Stimulated activated CD8-positive, alpha-beta memory T cell treated with anti-CD3 and anti-CD28 coated beads, Interleukin-15, amount 100 ng/mL, for 1 hour (primary cell): ENCODE measurements around the gene NEK7.
"Not testable (repeated sequence)": the region's sequence is repeated elsewhere in the genome, so short reads cannot be mapped to it uniquely, and the experiment has no call there.

ENCODE experiments used
- DNase-seq: peaks from one replicate; pipeline ENCODE4 v3.0.0-alpha.2; 2020; ENCODE audit warnings: low read depth

Gene NEK7

DNA sequence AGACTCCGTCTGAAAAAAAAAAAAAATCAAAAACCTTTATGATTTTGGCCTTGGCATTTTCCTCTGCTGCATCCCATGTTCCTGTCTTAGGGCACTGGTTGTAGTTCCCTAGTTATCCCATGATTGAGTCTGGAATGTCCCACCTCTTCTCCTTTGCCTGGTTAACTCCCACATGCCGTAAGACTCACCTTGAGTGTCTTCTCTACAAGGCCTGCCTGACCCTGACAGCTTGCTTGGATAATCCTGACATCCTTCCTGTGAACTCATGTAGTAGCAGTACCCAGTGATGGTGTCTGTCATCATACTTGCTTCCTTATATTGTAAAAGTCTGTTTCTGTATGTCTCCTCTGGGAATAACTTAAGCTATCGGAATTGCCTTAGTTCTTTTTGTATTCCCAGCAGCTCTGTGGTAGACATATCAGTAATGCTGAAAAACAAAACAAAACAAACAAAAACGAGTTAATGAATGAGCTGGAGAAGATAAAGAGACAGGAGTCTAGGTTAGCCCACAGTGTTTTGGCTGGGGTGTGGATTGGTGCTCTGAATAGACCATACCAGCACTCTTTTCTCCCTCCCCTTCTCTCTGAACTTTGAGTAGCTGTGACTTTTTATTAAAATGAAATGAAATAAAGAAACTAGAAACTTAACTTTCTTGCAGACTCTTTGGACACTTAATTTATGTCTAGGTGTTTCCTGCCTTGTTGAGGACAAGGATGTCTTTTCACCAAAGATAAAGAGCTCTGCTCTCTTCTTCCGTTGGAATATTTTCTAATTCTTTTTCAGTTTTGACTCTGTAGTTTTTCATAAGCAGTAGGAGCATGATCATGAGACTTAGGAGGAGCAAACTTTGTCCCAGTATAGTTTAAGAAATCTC is 15.1 kb downstream of the NEK7 start:
- DNase-seq: no peak

DNA sequence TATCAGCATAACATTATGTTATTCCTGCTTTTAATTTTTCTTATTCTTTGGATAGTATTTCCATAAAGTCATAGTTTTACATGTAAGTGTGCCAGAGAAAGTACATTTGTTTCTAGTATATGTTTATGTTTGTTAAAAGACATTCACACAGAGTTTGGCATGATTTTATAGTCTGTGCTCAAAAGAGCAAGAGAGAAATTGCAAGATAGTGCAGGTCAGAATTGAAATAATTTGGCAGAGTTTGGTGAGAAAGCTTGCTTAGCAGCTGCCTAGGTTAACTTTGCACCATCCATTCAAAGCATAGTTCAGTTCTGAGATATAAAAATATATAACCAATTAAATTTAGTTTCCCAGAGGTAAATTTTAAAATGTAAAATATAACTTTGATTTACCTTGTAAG is 17.0 kb downstream of the NEK7 start:
- no peak for DNase-seq

DNA sequence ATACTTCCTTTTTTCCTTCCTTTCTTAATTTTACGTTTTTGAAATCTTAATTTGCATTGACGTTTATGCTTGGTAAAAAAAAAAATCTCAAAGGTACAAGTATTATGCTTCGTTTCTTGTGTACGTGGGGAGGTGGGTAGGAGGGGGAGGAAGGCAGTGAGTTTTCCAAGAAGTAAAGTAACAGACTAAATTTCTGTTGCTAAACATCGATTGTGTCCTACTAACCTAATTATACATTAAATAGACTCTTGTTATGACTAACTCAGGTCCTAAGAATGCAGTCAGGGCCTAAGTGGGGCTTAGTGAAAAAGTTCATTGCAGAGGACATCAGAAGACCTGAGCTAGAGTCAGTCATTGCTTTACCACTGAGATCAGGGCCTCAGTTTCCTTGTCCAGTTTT is 17.5 kb downstream of the NEK7 start:
- DNase-seq: no peak

DNA sequence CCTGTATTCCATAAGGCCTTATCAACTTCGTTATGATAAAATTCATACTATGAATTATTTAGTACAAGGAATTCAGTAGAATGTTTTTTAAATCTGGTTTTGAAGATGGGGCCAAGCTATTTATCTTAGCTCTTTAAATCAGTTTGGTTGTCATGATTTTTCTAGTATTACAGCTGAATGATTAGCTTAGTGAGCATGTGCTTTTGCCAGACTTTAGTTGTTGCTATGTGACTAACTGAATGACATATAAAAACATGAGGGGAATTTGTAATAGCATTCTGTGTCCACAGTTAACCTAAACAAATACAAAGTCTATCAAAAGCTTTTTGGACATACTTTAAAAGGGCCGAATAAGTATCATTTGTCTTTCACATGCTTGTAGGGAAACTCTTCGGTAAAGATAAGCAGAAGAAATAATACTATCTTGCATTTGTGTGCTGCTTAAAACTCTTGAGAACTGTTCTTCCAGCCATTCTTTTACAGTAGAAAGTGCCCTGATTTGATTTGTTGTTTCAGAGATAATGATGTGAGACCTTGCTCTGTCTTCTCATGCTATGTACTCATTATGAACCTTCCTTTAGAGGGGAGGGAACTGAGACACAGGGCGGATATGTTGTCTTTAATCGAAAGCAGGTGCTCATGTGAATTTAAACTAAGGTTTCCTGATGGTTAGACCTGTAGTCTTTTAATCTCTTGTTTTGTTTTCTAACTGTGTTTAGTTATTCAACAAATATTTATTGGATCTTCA is 18.8 kb downstream of the NEK7 start:
- no peak for DNase-seq

- DNase-seq: no peak
Measured at GRCh38 chr1:198176179-198176578, 19.4 kb downstream of the NEK7 start.

GRCh38 chr1:198177546-198177945 is 20.7 kb downstream of the NEK7 start:
- no peak for DNase-seq

DNA sequence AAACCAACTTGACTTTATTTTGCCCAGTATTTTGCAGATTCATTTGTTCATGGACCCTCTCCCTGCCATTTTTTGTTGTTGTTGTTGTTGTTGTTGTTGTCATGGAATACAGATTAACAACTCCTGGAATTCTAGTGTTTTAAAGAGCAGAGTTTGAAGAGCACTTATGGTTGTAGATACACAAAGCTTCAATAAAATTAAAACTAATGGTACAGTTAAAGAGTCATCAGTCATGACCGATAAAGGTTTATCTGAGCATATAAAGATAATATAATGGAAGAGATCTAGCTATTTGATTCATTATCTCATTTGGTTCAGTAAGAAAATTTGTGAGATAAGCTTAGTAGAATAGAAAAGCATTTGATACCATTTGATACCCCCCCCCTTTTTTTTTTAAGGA is 21.8 kb downstream of the NEK7 start:
- DNase-seq: no peak

DNA sequence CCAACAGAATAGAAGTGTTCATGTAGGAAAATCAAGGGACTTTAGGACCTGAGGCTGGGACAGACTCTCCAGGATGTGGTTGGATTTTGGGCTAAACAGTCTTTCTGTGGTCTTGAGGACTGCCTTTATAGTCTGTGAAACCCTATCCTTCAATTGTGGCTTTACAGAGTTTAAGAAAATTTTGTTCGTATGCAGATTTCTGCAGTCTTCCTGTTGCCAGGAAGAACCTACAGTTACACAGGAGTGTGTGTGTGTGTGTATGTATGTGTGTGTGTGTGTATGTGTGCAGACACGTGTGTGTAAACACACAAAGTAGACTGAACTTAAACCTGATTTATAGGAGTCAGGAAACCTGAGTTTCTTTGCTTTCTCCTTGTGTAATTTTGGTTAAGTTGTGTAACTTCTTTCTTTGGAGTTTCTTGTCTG is 22.8 kb downstream of the NEK7 start:
- DNase-seq: no peak

DNA sequence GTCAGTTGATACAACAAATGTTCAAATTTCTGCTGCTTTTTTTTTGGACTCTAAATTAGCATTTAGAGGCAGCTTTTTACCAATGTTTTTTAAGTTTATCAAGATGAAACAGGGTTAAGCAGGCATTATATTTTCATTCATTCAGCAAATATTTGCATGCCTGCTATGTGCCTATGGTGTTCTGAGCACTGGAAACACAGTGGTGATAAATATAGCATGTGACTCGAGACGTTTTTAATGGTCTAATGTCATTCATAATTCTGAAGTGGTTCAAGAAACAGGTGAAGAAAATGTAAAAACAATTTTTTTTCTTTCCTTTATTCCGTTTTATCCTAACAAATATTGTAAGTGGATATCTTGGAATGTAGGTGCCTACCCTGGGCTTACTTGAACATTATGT is 26.8 kb downstream of the NEK7 start:
- DNase-seq: no peak

DNA sequence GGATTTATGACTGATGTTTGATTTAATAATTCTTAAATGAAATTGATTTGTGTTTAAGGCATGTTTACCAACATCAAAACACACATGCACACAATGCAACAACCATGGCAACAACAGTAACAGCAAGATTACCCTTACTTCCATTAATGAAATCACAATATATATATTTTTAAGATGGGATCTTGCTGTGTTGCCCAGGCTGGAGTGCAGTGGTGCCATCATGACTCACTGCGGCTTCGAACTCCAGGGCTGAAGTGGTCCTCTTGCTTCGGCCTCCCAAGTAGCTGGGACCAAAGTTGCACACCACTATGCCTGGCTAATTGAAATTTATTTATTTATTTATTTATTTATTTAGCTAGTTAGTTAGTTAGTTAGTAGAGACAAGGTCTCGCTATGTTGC is 27.7 kb downstream of the NEK7 start:
- DNase-seq: no peak

GRCh38 chr1:198185146-198185545 is 28.3 kb downstream of the NEK7 start:
- no peak for DNase-seq

DNA sequence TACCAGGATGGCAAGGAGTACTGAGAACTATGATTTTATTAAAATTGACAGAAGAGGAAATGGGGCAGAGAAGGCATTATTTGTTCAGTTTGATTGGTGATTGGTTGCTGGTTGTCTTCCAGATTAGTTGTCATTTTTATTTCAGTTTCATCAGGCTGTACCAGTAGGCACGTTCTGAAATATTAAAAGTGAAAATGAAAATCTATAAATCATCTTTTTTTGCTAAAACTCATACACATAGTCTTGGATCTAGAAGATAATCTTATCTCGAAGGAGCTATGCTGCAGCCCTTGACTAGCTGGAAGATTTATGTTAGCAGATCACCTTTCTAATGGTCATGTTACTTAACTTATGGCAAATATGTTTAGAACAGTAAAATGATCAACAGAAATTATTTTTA is 29.0 kb downstream of the NEK7 start:
- DNase-seq: no peak

DNA sequence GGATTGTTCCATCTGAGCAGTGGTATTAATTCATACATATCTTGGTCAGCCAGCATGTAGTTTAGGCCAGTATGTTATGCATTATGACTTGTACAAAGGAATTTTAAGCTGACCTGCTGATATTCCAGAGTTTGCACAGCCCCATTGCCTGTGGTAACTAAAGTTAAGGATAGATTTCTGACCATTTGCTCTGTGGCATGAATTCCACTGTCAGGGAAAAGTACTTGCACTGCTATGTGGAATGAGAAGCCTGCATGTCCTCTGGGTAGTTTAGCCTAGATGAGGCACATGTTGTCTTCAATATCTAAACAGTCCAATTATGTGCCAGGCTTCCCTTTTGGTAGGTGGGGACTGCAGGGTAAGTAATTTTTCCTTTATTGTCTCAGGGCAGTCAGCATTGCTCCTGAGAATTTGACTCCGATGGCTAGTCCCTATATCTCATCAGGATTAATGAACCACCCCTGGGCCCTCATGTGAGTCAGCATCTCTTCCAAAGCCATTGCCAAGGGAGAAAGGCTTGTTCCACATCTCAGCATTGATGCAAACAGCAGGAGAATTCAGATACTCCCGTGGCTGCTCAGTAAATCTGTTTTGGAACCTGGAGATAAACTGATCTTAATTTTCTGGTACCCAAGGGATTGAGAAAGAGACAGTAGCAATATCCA is 30.2 kb downstream of the NEK7 start:
- no peak for DNase-seq

DNA sequence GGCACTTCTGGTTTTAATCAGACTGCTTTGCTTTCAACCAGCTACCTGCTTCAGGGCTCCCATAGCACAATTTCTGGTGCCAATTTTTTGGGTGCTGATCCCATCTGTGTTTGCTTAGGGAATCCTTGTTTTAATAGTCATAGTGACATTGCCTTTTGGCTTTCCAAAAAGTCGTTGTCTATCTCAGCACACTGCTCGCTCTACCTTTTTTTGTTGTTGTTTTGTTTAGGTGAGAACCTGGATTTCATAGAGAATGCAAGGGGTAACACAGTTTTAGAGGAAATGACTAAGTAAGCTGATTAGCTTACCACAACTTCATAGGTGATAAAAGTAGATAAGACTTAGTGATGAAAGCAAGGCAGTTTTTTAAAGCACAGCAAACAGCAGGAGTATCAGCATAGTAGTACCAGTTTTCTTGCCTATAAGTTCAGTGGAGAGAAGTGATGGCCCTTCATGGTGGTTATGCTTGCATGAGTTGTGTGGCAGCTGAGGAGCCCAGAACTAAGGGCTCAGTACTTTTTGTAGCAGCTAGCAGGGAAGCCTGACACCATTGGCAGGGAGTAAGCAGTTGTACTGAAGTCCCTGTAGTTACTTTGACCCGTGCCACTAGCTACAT is 31.3 kb downstream of the NEK7 start:
- no peak for DNase-seq

GRCh38 chr1:198191117-198191516 is 34.3 kb downstream of the NEK7 start:
- no peak for DNase-seq

DNA sequence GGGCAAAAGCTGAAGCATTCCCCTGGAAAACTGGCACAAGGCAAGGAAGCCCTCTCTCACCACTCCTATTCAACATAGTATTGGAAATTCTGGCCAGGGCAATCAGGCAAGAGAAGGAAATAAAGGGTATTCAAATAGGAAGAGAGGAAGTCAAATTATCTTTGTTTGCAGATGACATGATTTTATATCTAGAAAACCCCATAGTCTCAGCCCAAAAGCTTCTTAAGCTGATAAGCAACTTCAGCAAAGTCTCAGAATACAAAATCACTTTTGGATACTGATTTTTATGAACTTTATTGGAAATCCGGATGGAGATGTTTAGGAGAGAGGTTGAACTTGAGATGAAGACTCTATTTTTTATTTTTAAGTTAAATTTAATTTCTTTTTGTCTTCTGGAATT is 37.1 kb downstream of the NEK7 start:
- DNase-seq: not testable (repeated sequence)

DNA sequence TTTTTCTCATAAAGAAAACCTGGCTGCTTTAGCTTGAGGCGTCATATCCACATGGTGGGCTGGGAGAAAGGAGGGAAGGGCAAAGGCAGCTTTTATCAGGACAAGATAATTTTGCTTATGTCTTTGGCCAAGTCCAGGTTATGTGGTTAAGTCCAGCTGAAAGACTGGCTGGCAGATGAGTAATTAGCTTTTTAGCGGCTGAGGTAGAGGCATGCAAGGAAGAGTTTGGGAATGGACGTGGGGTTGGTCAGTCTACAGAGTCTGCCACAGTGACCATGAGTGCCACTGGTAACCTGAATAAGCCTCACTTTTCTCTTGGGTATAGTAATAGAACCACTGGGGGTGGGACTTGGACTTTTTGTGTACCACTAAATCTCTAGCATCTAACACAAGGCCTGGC is 39.8 kb downstream of the NEK7 start:
- DNase-seq: no peak

DNA sequence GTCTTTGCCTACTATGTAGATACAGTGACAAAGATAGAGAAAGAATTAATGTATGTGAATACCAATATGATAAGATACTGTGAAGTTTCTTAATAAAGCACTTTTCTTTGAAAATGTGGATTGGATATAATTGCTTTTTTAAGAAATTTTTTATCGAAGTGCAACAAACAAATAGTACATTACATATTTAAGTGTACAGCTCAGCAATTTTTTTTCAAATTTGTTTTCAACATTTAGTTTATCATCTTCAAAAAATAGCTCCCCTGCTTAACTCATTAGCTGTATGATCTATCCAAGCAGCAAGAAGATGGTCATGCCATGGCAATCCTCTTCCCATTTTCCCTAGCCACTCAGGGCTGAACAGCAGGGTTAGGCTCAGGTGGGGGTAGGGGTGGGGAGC is 40.5 kb downstream of the NEK7 start:
- DNase-seq: no peak

- no peak for DNase-seq
Measured at GRCh38 chr1:198199105-198199504, 42.3 kb downstream of the NEK7 start.

- no peak for DNase-seq
Measured at GRCh38 chr1:198201956-198202784, 45.4 kb downstream of the NEK7 start.

DNA sequence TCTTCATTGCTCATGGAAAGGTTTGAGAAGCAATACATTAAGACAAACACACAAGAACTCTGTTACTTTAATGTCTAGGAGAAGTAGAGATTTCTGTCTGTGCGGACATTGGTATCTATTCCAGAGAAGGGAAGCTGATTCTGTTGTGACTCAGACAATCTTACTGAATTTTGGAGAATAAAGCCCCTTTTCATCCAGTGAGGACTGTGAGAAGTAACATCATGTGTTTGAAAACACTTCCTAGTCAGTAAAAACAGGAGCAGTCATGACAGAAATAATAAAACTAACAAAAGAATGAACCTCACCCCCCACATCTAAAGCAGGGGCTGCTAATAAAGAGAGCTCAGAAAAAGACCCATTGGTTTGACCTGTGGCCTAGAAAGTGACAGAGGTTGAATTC is 46.6 kb downstream of the NEK7 start:
- no peak for DNase-seq
